Spleen (tissue), 7 donors: Measurements from ENCODE around the gene TYW1.
"Not testable (repeated sequence)": the region's sequence is repeated elsewhere in the genome, so short reads cannot be mapped to it uniquely, and the experiment has no call there.

Source experiments
- POLR2A ChIP-seq, 3 donors: fragments of 450-650 bp; IDR thresholded peaks; one replicate each; pipeline ENCODE4 v1.5.1; 2017; ENCODE audit warnings: antibody characterized with exemption in 3 of 3, mild to moderate bottlenecking in 1 of 3
- TF ChIP-seq, protein P1 (sequence below), 11 experiments: fragments of 200-600 bp in 7 of 11; fragments of 450-650 bp in 4 of 11; sonication (generic) in 4 of 11; IDR thresholded peaks in 8 of 11; conservative IDR thresholded peaks in 3 of 11; 1 replicate in 7 of 11; 2 replicates in 4 of 11; pipeline versions ENCODE4 v1.4.0 to v1.8.0; 2016 to 2021; ENCODE audit warnings: antibody characterized with exemption in 11 of 11, inconsistent platforms in 4 of 11, mild to moderate bottlenecking in 1 of 11
- donor health status: DM: no; HTN: no; CAD: no; lungs with moderate emphysema.
- donor health status: DM: no; HTN: no; CAD: no.
- donor health status: DM: no; HTN: no; CAD: no.

DNA sequence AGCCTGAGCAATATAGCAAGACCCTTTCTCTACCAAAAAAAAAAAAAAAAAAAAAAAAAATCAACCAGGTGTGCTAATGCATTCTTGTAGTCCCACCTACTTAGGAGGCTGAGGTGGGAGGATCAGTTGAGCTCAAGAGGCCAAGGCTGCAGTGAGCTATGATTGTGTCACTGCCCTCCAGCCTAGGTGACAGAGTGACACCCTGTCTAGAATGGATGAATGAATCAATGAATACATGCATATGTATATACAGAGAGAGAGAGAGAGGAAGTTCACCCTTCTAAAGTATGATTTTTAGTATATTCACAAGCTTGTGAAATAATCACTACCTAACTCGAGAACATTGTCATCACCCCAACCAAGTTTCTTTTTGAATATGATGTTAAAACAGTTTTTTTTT is 138.3 kb downstream of the TYW1 start:
- TF ChIP-seq, protein P1, sequence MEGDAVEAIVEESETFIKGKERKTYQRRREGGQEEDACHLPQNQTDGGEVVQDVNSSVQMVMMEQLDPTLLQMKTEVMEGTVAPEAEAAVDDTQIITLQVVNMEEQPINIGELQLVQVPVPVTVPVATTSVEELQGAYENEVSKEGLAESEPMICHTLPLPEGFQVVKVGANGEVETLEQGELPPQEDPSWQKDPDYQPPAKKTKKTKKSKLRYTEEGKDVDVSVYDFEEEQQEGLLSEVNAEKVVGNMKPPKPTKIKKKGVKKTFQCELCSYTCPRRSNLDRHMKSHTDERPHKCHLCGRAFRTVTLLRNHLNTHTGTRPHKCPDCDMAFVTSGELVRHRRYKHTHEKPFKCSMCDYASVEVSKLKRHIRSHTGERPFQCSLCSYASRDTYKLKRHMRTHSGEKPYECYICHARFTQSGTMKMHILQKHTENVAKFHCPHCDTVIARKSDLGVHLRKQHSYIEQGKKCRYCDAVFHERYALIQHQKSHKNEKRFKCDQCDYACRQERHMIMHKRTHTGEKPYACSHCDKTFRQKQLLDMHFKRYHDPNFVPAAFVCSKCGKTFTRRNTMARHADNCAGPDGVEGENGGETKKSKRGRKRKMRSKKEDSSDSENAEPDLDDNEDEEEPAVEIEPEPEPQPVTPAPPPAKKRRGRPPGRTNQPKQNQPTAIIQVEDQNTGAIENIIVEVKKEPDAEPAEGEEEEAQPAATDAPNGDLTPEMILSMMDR (IDR thresholded peaks at IDR 0.05 in 8 of 11, conservative IDR thresholded peaks at IDR 0.05 in 3 of 11) = not testable (repeated sequence)
- not testable (repeated sequence) for TF ChIP-seq POLR2A (IDR thresholded peaks at IDR 0.05)
